HCT116 (cell line): ENCODE data around the gene SRPK2. TPM values are rescaled to one million over a fixed set of nuclear protein-coding genes. Genes with fewer than 3 reads are reported as not detected.
A peak's percentile ranks its signal among the peaks of the same experiment; 100 is the strongest.

ENCODE experiments used
- ATAC-seq: fragments of 200-7000 bp; cut with Tn5 transposase; 2 replicates; pipeline ENCODE4 v1.9.1; 2020; ENCODE audit warnings: mild to moderate bottlenecking, moderate library complexity
- BruUV-seq: library from RNA; stranded (reverse); fragments of 400-500 nt; replicated peaks from 2 replicates; lab custom pipeline; 2021; lab: Mats Ljungman, UMichigan
- CTCF ChIA-PET: fragments of 300-600 bp; sonication (Branson Sonifier 250); formaldehyde crosslinking; loops from one replicate; lab custom pipeline; 2021; ENCODE audit warnings: antibody characterized with exemption; lab: Charles Lee
- POLR2A ChIA-PET: fragments of 300-600, 350-600 bp; sonication (Branson Sonifier 250); formaldehyde crosslinking; loops from one replicate; lab custom pipeline; 2021; ENCODE audit warnings: antibody characterized with exemption; lab: Charles Lee
- RAD21 ChIA-PET, 2 experiments: fragments of 300-600 bp; sonication (Branson Sonifier 250); formaldehyde crosslinking; loops; one replicate each; lab custom pipeline; 2023; ENCODE audit warnings: low total read pairs in 2 of 2; ENCODE audit not compliant: uncharacterized antibody in 2 of 2, unreplicated experiment in 2 of 2, low non-redundant PET in 1 of 2; lab: Charles Lee
- DNase-seq: peaks from one replicate; pipeline ENCODE4 v3.0.0-alpha.2; 2010; ENCODE audit warnings: low read depth, low spot score
- H2AFZ ChIP-seq: fragments of 200-600 bp; shearing (Covaris generic), sonication (generic); 2 replicates; pipeline ENCODE4 v1.6.1; 2017; ENCODE audit warnings: low read depth, mixed run types, mixed read lengths, antibody characterized with exemption, low read length; ENCODE audit not compliant: poor library complexity, severe bottlenecking
- H3K27ac ChIP-seq: 2 replicates; pipeline ENCODE4 v1.5.1; 2012; ENCODE audit warnings: low read depth, low read length
- H3K27me3 ChIP-seq: fragments of 200-600 bp; sonication (generic); 2 replicates; pipeline ENCODE4 v1.6.1; 2016; ENCODE audit warnings: mixed run types, low read length, mixed read lengths; ENCODE audit not compliant: insufficient read depth
- H3K36me3 ChIP-seq, 2 experiments: fragments of 200-500 bp in 1 of 2; fragments of 200-600 bp in 1 of 2; sonication (Bioruptor generic) in 1 of 2; sonication (generic) in 1 of 2; 2 replicates each; pipeline versions ENCODE4 v1.5.1 to v1.6.1; 2014 to 2016; ENCODE audit warnings: low read length in 2 of 2, inconsistent platforms in 1 of 2, mixed read lengths in 1 of 2, mixed run types in 1 of 2; ENCODE audit not compliant: insufficient read depth in 2 of 2, control insufficient read depth in 1 of 2
- H3K4me1 ChIP-seq, 2 experiments: fragments of 200-600 bp in 1 of 2; sonication (generic) in 1 of 2; 2 replicates each; pipeline versions ENCODE4 v1.5.1 to v1.6.1; 2012 to 2017; ENCODE audit warnings: low read length in 2 of 2, inconsistent platforms in 1 of 2, mild to moderate bottlenecking in 1 of 2, mixed read lengths in 1 of 2, mixed run types in 1 of 2, moderate library complexity in 1 of 2; ENCODE audit not compliant: insufficient read depth in 2 of 2, control insufficient read depth in 1 of 2
- H3K4me2 ChIP-seq: fragments of 200-600 bp; sonication (generic); 2 replicates; pipeline ENCODE4 v1.6.1; 2017; ENCODE audit warnings: mixed run types, low read length, mixed read lengths
- H3K4me3 ChIP-seq, 2 experiments: fragments of 200-600 bp in 1 of 2; sonication (generic) in 1 of 2; replicated peaks in 1 of 2; 2 replicates each; pipeline ENCODE4 v1.5.1; 2011 to 2016; ENCODE audit warnings: low read length in 2 of 2, control low read depth in 1 of 2, low read depth in 1 of 2, mild to moderate bottlenecking in 1 of 2, mixed read lengths in 1 of 2, mixed run types in 1 of 2
- H3K79me2 ChIP-seq: fragments of 200-600 bp; sonication (generic); 2 replicates; pipeline ENCODE4 v1.6.1; 2017; ENCODE audit warnings: mild to moderate bottlenecking, mixed run types, low read length, moderate library complexity, mixed read lengths; ENCODE audit not compliant: insufficient read depth
- H3K9ac ChIP-seq: fragments of 200-600 bp; sonication (generic); 2 replicates; pipeline ENCODE4 v1.6.1; 2016; ENCODE audit warnings: low read length, mixed read lengths
- H3K9me2 ChIP-seq: fragments of 200-600 bp; sonication (generic), shearing (Covaris generic); 2 replicates; pipeline ENCODE4 v1.6.1; 2017; ENCODE audit warnings: mixed run types, mild to moderate bottlenecking, moderate library complexity; ENCODE audit not compliant: insufficient read depth
- H3K9me3 ChIP-seq, 2 experiments: fragments of 200-500 bp in 1 of 2; fragments of 200-600 bp in 1 of 2; sonication (Bioruptor generic) in 1 of 2; sonication (generic) in 1 of 2; 2 replicates each; pipeline ENCODE4 v1.6.1; 2014 to 2017; ENCODE audit warnings: low read length in 2 of 2, mixed read lengths in 2 of 2, inconsistent platforms in 1 of 2, low read depth in 1 of 2, mild to moderate bottlenecking in 1 of 2, mixed run types in 1 of 2, moderate library complexity in 1 of 2; ENCODE audit not compliant: control insufficient read depth in 1 of 2, insufficient read depth in 1 of 2
- H4K20me1 ChIP-seq: fragments of 200-600 bp; sonication (generic), shearing (Covaris generic); 2 replicates; pipeline ENCODE4 v1.6.1; 2017; ENCODE audit warnings: mixed run types, mild to moderate bottlenecking, moderate library complexity; ENCODE audit not compliant: insufficient read depth
- FOSL1 ChIP-seq: IDR thresholded peaks from 2 replicates; pipeline ENCODE4 v1.6.1; 2012; ENCODE audit warnings: low read depth
- POLR2A ChIP-seq: IDR thresholded peaks from 2 replicates; pipeline ENCODE4 v1.7.0; 2011; ENCODE audit warnings: borderline replicate concordance; ENCODE audit not compliant: insufficient read depth, insufficient read length; ENCODE audit errors: extremely low read depth
- SP1 ChIP-seq: IDR thresholded peaks from 2 replicates; pipeline ENCODE4 v1.6.1; 2012; ENCODE audit warnings: low read depth
- intact Hi-C: fragments of 100-400 bp; cut with micrococcal nuclease; formaldehyde crosslinking; loops from 2 replicates; pipeline ENCODE4 v1.10.0; 2022
- total RNA-seq: library from RNA; stranded (reverse); gene quantifications from one replicate; pipeline ENCODE4 v1.2.1, GENCODE V29; 2021; ENCODE audit not compliant: unreplicated experiment
- TF ChIP-seq, protein P1 (sequence below): IDR thresholded peaks from 2 replicates; pipeline ENCODE4 v1.6.1; 2012

Gene SRPK2
- total RNA-seq, 1 experiment from 2014 or later = 37.4 TPM

DNA sequence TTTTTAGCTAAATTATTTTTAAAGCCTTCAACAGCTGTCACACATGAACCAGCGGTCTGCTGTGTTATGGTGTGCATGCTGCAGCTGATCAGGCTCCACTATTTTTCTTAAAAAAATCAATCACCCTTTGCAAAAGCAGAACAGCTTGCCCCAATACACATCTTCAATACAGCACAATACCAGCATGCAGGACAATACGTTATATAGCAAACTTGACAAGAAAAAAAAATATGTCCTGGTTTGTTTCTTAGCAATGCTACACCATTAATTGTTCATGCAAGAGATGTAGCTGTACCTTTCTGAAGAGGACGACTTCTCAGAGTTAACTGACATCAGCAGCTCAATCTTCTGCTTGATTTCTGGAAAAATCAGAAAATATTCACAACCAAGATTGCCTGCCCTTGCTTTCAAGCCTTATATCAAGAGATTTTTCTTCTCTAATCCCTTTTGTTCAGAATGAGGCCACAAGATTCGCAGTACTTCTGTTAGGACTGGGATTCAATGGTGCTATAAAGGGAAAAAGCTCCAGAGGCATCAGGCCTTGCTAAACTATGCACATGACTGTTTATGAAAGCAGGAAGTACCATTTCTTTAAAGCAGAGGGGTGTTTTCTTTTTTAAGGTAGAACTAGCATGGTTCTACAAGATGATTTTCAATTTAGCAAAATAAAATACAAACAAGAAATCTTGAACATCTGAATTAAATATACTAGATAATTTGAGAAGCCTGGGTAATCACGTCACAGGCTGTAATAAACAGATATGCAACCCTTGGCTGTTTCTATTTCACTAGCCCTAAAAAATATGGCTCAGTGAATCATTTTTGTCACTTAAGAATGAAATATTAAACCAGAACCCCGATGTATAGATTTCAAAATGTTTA is 120.0 kb downstream of the SRPK2 start:
- Histone ChIP-seq H3K27ac (no peak overlapping the region), H3K9me3 (no peaks in the 10 kb centered on the region), H3K4me3 (no peak overlapping the region; a peak in 1 of 4 replicates), H3K79me2 (peaks cover 15% of the 10 kb centered on the region), H3K9ac (no peak overlapping the region), H3K27me3 (no peaks in the 10 kb centered on the region), H3K36me3 (no peaks in the 10 kb centered on the region), H3K4me1 (peaks cover 2 to 21% of the 10 kb centered on the region in 2 experiments; a peak in 2 of 4 replicates), H4K20me1 (no peaks in the 10 kb centered on the region), H2AFZ (no peak overlapping the region), H3K4me2 (peak overlapping the region; percentile 37), H3K9me2 (no peaks in the 10 kb centered on the region)
- DNase-seq (no peak), ATAC-seq (peak; percentile 66)
- intact Hi-C loops = no loop called here
- ChIA-PET RAD21 (no interaction called here), POLR2A (no interaction called here), CTCF (no interaction called here)
- peak; percentile 19; the same call in 1 of the 2 replicates for TF ChIP-seq SP1
- TF ChIP-seq FOSL1 = no peak
- no peak for TF ChIP-seq POLR2A
- no TSS peak for BruUV-seq

- H3K4me3 ChIP-seq = no peak overlapping the region
- no peaks in the 10 kb centered on the region for H3K9me3 ChIP-seq
- peaks cover 11% of the 10 kb centered on the region for H3K79me2 ChIP-seq
- ATAC-seq = peak; percentile 50; the same call in 1 of the 2 replicates
- intact Hi-C loops = no loop called here
- no peak overlapping the region for H3K27ac ChIP-seq
- peaks cover 2 to 21% of the 10 kb centered on the region in 2 experiments; a peak in 2 of 4 replicates for H3K4me1 ChIP-seq
- 0 out of 2 replicates have a peak, but pooled peaks have one; percentile 3 for TF ChIP-seq SP1
- TF ChIP-seq, protein P1, sequence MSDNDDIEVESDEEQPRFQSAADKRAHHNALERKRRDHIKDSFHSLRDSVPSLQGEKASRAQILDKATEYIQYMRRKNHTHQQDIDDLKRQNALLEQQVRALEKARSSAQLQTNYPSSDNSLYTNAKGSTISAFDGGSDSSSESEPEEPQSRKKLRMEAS = no peak
- H3K27me3 ChIP-seq = no peaks in the 10 kb centered on the region
- H3K36me3 ChIP-seq = no peaks in the 10 kb centered on the region
- H2AFZ ChIP-seq = no peak overlapping the region
- RAD21 ChIA-PET = no interaction called here
- no peak for DNase-seq
- H4K20me1 ChIP-seq = no peaks in the 10 kb centered on the region
- no peaks in the 10 kb centered on the region for H3K9me2 ChIP-seq
- H3K9ac ChIP-seq = no peak overlapping the region
- no TSS peak for BruUV-seq
- POLR2A ChIA-PET = no interaction called here
- peak overlapping the region; percentile 37; the same call in 1 of the 2 replicates for H3K4me2 ChIP-seq
- CTCF ChIA-PET = no interaction called here
These were observed 120.7 kb downstream of the SRPK2 start for GRCh38 chr7:105268056-105268455.
